Stimulated activated CD8-positive, alpha-beta memory T cell treated with anti-CD3 and anti-CD28 coated beads, Interleukin-12 subunit alpha, Interleukin-12 subunit beta, amount 100 ng/mL, for 4 hours (primary cell): ENCODE measurements around the gene SIGLEC6.

Experiments
- DNase-seq: peaks from one replicate; pipeline ENCODE4 v3.0.0-alpha.2; 2020; ENCODE audit warnings: low read depth

The SIGLEC6 gene

GRCh38 chr19:51548213-51548651, 16.8 kb upstream of the SIGLEC6 start:
- DNase-seq = no peak

GRCh38 chr19:51547397-51548212, 16.1 kb upstream of the SIGLEC6 start:
- DNase-seq = no peak

- DNase-seq = no peak
Measured at GRCh38 chr19:51546650-51547396, 15.4 kb upstream of the SIGLEC6 start.

- no peak for DNase-seq
Measured at GRCh38 chr19:51546107-51546649, 14.7 kb upstream of the SIGLEC6 start.

GRCh38 chr19:51544038-51544437, 12.6 kb upstream of the SIGLEC6 start:
- no peak for DNase-seq

- DNase-seq = no peak
Measured at GRCh38 chr19:51542699-51543098, 11.2 kb upstream of the SIGLEC6 start.

GRCh38 chr19:51541458-51542357, 10.2 kb upstream of the SIGLEC6 start:
- no peak for DNase-seq

GRCh38 chr19:51539821-51540366, 8.4 kb upstream of the SIGLEC6 start:
- DNase-seq = no peak

- no peak for DNase-seq
Measured at GRCh38 chr19:51535535-51535934, 4.1 kb upstream of the SIGLEC6 start.

- no peak for DNase-seq
Measured at GRCh38 chr19:51530616-51531015, 854 bp downstream of the SIGLEC6 start.

- DNase-seq = no peak
Measured at GRCh38 chr19:51529301-51529700, 2.2 kb downstream of the SIGLEC6 start.

- DNase-seq = no peak
Measured at GRCh38 chr19:51525651-51526050, 5.8 kb downstream of the SIGLEC6 start.

- DNase-seq = no peak
Measured at GRCh38 chr19:51524666-51525264, 6.7 kb downstream of the SIGLEC6 start.

GRCh38 chr19:51521781-51522180, 9.7 kb downstream of the SIGLEC6 start:
- no peak for DNase-seq

GRCh38 chr19:51521357-51521756, 10.1 kb downstream of the SIGLEC6 start:
- DNase-seq = no peak

- DNase-seq = no peak
Measured at GRCh38 chr19:51520728-51521127, 10.7 kb downstream of the SIGLEC6 start.

- no peak for DNase-seq
Measured at GRCh38 chr19:51514866-51515481, 16.5 kb downstream of the SIGLEC6 start.

- DNase-seq = no peak
Measured at GRCh38 chr19:51513968-51514367, 17.5 kb downstream of the SIGLEC6 start.

- no peak for DNase-seq
Measured at GRCh38 chr19:51511353-51511752, 20.1 kb downstream of the SIGLEC6 start.

- no peak for DNase-seq
Measured at GRCh38 chr19:51509823-51510660, 21.4 kb downstream of the SIGLEC6 start.
